OCI-LY7 (cell line): ENCODE data around the gene CFAP141.

Experiments used
- EZH2phosphoT487 ChIP-seq: fragments of 200-600 bp; sonication (generic); IDR thresholded peaks from 2 replicates; pipeline ENCODE4 v1.6.1; 2018; ENCODE audit warnings: low read depth, borderline replicate concordance, mild to moderate bottlenecking, mixed run types, antibody characterized with exemption, low read length, moderate library complexity, mixed read lengths
- TF ChIP-seq, protein P1 (sequence below): fragments of 200-600 bp; sonication (generic); conservative IDR thresholded peaks from 2 replicates; pipeline ENCODE4 v1.5.1; 2014; ENCODE audit warnings: mild to moderate bottlenecking, antibody characterized with exemption, low read length, moderate library complexity, mixed read lengths

- no peak for TF ChIP-seq EZH2phosphoT487
- TF ChIP-seq, protein P1, sequence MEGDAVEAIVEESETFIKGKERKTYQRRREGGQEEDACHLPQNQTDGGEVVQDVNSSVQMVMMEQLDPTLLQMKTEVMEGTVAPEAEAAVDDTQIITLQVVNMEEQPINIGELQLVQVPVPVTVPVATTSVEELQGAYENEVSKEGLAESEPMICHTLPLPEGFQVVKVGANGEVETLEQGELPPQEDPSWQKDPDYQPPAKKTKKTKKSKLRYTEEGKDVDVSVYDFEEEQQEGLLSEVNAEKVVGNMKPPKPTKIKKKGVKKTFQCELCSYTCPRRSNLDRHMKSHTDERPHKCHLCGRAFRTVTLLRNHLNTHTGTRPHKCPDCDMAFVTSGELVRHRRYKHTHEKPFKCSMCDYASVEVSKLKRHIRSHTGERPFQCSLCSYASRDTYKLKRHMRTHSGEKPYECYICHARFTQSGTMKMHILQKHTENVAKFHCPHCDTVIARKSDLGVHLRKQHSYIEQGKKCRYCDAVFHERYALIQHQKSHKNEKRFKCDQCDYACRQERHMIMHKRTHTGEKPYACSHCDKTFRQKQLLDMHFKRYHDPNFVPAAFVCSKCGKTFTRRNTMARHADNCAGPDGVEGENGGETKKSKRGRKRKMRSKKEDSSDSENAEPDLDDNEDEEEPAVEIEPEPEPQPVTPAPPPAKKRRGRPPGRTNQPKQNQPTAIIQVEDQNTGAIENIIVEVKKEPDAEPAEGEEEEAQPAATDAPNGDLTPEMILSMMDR = no peak
Measured at GRCh38 chr1:154159554-154159953, 46.6 kb downstream of the CFAP141 start.
